Muscle of leg (tissue), 11 donors: Measurements from ENCODE around the gene MBOAT2. TPM values are rescaled to one million over a fixed set of nuclear protein-coding genes. Genes with fewer than 3 reads are reported as not detected.
A peak's percentile ranks its signal among the peaks of the same experiment; 100 is the strongest.

ENCODE experiments used
- DNase-seq: peaks from one replicate; pipeline ENCODE4 v3.0.0; 2013
- H3K27ac ChIP-seq: one replicate; pipeline ENCODE4 v1.5.1; 2013; ENCODE audit warnings: mild to moderate bottlenecking, low read length, control low read depth
- H3K27me3 ChIP-seq: one replicate; pipeline ENCODE4 v1.6.1; 2013; ENCODE audit warnings: low read length; ENCODE audit not compliant: control insufficient read depth, insufficient read depth
- H3K36me3 ChIP-seq: one replicate; pipeline ENCODE4 v1.6.1; 2013; ENCODE audit warnings: low read length; ENCODE audit not compliant: control insufficient read depth, insufficient read depth
- H3K4me1 ChIP-seq: one replicate; pipeline ENCODE4 v1.6.1; 2013; ENCODE audit warnings: low read length; ENCODE audit not compliant: control insufficient read depth, insufficient read depth
- H3K4me3 ChIP-seq: one replicate; pipeline ENCODE4 v1.5.1; 2013; ENCODE audit warnings: low read length, control low read depth
- H3K9me3 ChIP-seq: replicated peaks from 2 replicates; pipeline ENCODE4 v1.6.1; 2013; ENCODE audit warnings: low read depth, low read length; ENCODE audit not compliant: control insufficient read depth
- WGBS: methylation state at CpG from one replicate; pipeline ENCODE4 v1.1.5; 2013; ENCODE audit warnings: missing lambda C conversion rate; ENCODE audit not compliant: insufficient coverage; 5-methylcytosine and 5-hydroxymethylcytosine counted together
- polyA plus RNA-seq, 8 donors: library from polyadenylated mRNA; unstranded; fragments of 120-200 nt; gene quantifications; one replicate each; pipeline versions ENCODE4 v1.2.1 to v1.2.3, GENCODE V29; 2013; ENCODE audit warnings: inconsistent platforms in 1 of 8, low replicate concordance in 1 of 8; ENCODE audit not compliant: insufficient read length in 8 of 8, insufficient read depth in 1 of 8
- total RNA-seq: library from RNA; stranded (reverse); fragments of 120-200 nt; gene quantifications from one replicate; pipeline ENCODE4 v1.2.4, GENCODE V29; 2013

Gene MBOAT2
- total and polyA plus RNA-seq, 9 donors: 44.1 to 85.5 (median 59.5) TPM

DNA sequence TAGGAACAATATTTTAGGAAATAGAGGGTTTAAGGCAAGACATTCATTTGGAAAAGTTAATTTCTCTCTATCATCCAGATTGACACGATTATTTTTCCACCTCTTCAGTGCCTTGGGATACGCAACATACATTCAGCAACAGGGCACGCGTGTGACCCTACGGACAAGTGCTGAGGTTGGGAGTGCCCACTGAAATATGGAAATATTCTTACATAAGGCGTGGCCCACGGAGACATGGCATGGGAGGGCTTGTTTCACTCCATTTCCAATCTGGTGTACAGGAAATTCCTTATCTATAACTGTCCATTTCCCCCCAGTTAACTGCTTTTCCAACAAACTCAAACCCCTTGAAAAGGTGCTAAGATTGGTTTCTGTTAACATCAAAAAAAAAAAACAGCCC, 145.2 kb downstream of the MBOAT2 start:
- Histone ChIP-seq H3K9me3 (no peaks in the 10 kb centered on the region), H3K27me3 (no peaks in the 10 kb centered on the region), H3K4me3 (no peak overlapping the region), H3K4me1 (peaks cover 2% of the 10 kb centered on the region), H3K36me3 (peaks cover 8% of the 10 kb centered on the region), H3K27ac (peak overlapping the region; percentile 69)
- DNase-seq: no peak
- WGBS: 100% methylated on average over 4 of the region's 7 CpGs

DNA sequence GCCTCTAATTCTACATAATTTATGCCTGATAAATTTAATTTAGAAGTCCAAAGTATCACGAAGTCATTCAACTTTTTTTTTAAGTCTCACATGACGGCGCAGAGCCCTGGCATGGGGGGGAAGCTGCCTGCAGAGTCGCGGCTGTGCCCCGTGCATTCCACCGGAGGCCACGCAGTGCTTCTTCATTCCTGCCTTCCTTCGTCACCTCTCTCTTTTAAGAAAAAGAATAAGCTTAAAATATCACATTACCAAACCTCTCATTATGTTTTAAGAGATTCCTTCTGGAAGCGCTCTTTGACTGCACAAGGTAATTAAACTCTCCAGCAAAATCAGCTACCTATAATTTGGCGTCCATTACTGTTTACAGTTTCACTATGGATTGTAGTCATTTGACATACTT, 145.8 kb downstream of the MBOAT2 start:
- H3K4me3 ChIP-seq: no peak overlapping the region
- no peaks in the 10 kb centered on the region for H3K27me3 ChIP-seq
- peak; percentile 31 for DNase-seq
- H3K9me3 ChIP-seq: no peaks in the 10 kb centered on the region
- WGBS: 80% methylated on average over 2 of the region's 11 CpGs
- peaks cover 2% of the 10 kb centered on the region for H3K4me1 ChIP-seq
- peak overlapping the region; percentile 69 for H3K27ac ChIP-seq
- H3K36me3 ChIP-seq: peaks cover 8% of the 10 kb centered on the region

DNA sequence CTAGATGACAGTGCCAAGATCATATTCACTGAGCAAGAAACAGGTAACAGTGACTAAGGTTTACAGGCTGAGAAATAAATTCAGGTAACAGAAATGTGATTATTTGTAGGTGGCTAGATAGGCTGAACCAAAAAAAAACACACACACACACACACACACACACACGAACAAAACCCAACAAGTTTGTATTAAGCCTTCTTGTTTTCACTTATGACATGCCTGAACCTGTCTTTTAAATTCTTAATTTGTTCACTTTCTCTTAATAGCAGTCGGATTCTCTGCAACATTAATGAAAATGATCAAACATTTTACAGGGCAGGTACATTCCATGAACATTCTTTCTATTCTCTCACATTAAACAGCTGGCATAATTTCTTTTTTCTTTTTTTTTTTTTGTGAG, 147.3 kb downstream of the MBOAT2 start:
- peaks cover 5% of the 10 kb centered on the region for H3K36me3 ChIP-seq
- H3K4me3 ChIP-seq: no peak overlapping the region
- no peaks in the 10 kb centered on the region for H3K27me3 ChIP-seq
- H3K4me1 ChIP-seq: peaks cover 11% of the 10 kb centered on the region
- no peak for DNase-seq
- no peaks in the 10 kb centered on the region for H3K9me3 ChIP-seq
- WGBS: 100% methylated on average over 2 of the region's 2 CpGs
- H3K27ac ChIP-seq: no peak overlapping the region

DNA sequence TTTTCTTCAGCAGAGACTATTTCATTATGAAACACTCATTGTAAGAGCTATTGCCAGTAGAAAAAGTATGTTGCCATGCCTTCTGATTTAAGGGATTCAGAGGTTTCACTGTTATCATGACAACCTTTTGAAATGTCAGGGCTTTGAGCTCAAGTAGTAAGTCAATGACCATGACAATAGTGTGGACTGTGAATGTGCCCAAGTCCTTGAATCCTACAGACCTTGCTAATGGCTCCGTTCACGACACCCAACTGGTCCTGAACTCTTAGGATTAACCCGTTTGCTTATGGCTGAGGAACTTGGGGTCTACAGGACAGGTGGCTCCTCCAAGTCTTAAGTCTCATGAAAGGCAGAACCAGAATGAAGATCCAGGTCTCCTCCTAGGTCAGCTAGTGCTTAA, 148.5 kb downstream of the MBOAT2 start:
- WGBS: 95% methylated on average over 3 of the region's 3 CpGs
- Histone ChIP-seq H3K27me3 (no peaks in the 10 kb centered on the region), H3K9me3 (no peaks in the 10 kb centered on the region), H3K27ac (no peak overlapping the region), H3K4me3 (no peak overlapping the region), H3K36me3 (peaks cover 5% of the 10 kb centered on the region), H3K4me1 (peaks cover 18% of the 10 kb centered on the region)
- DNase-seq: no peak

DNA sequence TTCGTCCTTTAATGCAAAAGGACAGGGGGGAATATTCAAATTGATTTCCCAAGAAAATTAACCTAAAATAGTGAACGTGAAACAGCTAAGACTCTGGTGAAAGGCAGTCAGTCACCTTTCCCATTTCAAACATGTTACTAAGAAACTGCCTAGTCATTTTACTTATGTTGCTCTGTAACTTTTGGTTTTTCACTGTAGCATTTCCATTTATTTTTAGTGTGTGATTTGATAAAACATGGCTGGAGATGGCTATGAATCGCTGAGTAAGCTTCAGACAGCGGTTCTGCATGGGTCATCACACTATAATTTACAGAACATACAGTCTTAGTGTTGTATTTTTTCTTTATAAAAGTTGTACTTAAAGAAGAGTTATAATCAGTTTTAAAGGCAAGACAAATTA, 150.1 kb downstream of the MBOAT2 start:
- Histone ChIP-seq H3K27me3 (no peaks in the 10 kb centered on the region), H3K36me3 (peaks cover 4% of the 10 kb centered on the region), H3K4me3 (no peak overlapping the region), H3K27ac (no peak overlapping the region), H3K4me1 (peaks cover 18% of the 10 kb centered on the region), H3K9me3 (no peaks in the 10 kb centered on the region)
- no CpG with 5 or more reads among the region's 4 CpGs for WGBS
- no peak for DNase-seq

DNA sequence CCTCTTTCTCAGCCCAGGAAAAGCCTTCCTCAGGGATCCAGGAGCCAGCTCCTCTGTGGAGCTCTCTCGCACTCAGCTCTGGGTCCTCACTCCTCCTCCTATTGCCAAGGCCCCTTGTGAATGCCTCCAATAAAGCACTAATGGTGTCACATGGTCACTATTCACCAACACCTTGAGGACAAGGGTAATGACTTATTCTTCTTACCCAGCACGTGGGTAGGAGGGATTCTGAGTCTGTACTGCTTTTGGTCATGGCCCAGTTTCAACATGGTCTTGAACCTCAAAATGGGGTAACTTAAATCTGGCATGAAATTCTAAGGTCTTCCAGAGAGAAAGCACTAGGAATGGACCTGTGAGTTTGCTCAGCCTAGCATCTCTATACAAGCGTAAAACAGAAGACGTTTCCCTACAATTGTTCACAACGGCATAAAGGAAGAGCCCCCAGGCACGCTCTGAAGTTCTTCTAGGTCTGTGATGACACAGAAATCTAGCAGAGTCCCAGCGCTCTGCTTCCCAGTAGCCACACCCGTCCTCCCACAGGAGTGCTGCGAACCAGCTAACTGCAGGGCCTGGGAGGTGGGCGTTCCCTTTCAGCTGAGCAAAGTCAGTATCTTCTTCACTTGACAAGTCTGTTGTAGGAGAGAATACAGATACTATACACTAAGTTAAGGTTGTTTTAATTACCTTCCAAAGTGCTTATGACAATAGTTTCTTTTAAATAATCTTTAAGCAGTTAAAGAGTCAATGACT, 151.5 kb downstream of the MBOAT2 start:
- peaks cover 2% of the 10 kb centered on the region for H3K36me3 ChIP-seq
- H3K27me3 ChIP-seq: no peaks in the 10 kb centered on the region
- DNase-seq: peak; percentile 43
- H3K9me3 ChIP-seq: no peaks in the 10 kb centered on the region
- peaks cover 16% of the 10 kb centered on the region for H3K4me1 ChIP-seq
- no peak overlapping the region for H3K27ac ChIP-seq
- WGBS: 55% methylated on average over 5 of the region's 10 CpGs
- no peak overlapping the region for H3K4me3 ChIP-seq

DNA sequence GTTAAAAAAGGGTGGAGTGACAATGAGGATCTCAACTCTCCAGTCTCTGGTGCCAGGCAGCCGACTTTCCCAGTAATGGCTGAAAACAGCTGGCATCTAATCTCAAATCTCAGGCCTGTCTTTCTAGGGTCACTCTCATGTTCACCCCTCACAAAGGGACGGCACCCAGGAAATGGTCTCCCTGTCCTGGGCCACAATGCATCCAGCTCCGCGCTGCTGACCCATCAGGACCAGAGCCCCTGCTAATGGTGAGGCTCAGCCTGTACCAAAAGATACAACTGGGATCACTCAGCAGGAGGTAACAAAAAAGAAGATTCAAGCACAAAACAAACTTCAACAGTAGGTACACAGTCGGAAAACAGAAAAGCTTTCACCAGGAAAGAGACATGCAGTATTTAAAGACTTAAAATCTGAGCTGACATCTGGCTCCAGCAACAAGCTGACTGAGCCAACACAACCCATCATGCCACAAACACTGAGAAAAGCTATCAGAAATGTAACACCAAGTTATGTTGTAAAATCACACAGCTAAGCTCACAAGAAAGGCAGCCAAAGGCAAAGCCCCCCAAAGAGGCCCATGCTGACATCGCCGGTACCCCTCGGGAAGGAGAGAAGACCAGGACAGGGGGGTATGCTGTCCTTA, 152.5 kb downstream of the MBOAT2 start:
- peaks cover 16% of the 10 kb centered on the region for H3K4me1 ChIP-seq
- H3K27me3 ChIP-seq: no peaks in the 10 kb centered on the region
- no peaks in the 10 kb centered on the region for H3K9me3 ChIP-seq
- WGBS: 68% methylated on average over 3 of the region's 8 CpGs
- H3K4me3 ChIP-seq: no peak overlapping the region
- peak; percentile 16 for DNase-seq
- no peak overlapping the region for H3K27ac ChIP-seq
- peaks cover 2% of the 10 kb centered on the region for H3K36me3 ChIP-seq

DNA sequence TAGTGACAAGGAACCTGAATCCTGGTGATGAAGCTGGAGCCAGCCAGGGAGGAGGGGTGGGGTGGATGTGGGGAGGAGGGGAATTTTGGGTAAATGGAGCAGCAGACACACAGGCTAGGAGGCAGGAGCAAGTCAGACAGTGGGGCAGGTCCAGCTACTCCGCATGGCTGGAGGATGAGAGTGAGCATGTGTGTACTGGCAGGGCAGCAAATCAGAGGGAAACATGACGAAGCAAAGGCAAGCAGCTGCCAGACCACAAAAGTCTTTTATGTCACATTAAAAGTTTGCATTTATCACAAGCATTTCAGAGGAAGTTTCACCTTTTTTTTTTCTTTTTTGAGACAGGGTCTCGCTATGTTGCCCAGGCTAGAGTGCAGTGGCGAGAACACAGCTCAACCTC, 154.2 kb downstream of the MBOAT2 start:
- WGBS: 86% methylated on average over 3 of the region's 4 CpGs

DNA sequence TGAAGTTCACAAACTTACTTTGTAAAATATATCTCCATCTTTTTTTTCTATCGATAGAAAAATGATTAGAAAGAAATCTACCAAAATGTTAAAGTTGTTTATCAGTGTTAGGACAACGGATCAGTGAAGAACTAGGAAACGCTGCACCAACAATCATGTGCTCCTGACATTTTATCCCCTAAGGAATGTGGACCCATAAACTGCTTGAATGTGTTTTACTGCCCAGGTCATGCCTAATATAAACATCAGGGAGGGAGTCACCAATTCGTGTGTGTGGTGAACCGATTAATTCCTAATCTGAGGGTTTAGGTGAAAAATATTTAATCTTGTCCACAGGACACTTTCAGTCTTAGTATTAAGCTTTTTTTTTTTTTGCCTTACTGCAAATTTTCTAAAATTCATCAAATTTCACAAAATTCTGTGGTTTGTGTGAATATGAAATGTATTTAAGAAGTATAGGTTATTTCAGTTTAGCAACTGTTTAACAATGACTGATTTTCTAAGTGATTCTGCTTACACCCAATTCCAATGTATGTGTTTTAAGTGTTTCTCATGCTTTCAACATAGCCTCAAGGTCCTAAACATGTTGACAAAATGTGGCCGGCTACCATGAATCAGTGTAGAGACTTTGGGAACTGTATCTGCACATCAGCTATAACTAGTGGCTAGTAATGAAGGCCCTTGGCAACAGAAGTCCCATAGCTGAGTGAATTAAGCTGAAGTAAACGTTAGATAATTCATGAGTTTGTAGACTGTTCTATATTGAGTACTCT, 155.0 kb downstream of the MBOAT2 start:
- 100% methylated on average over 1 of the region's 7 CpGs for WGBS
- Histone ChIP-seq H3K36me3 (no peaks in the 10 kb centered on the region), H3K4me3 (no peak overlapping the region), H3K27ac (no peak overlapping the region), H3K9me3 (no peaks in the 10 kb centered on the region), H3K4me1 (peaks cover 16% of the 10 kb centered on the region), H3K27me3 (no peaks in the 10 kb centered on the region)
- DNase-seq: no peak

More for the DNA sequence above, 154.2 kb downstream of the MBOAT2 start:
- H3K4me3 ChIP-seq: no peak overlapping the region
- H3K27ac ChIP-seq: no peak overlapping the region
- no peaks in the 10 kb centered on the region for H3K9me3 ChIP-seq
- no peaks in the 10 kb centered on the region for H3K27me3 ChIP-seq
- DNase-seq: no peak
- H3K36me3 ChIP-seq: no peaks in the 10 kb centered on the region
- peaks cover 16% of the 10 kb centered on the region for H3K4me1 ChIP-seq

DNA sequence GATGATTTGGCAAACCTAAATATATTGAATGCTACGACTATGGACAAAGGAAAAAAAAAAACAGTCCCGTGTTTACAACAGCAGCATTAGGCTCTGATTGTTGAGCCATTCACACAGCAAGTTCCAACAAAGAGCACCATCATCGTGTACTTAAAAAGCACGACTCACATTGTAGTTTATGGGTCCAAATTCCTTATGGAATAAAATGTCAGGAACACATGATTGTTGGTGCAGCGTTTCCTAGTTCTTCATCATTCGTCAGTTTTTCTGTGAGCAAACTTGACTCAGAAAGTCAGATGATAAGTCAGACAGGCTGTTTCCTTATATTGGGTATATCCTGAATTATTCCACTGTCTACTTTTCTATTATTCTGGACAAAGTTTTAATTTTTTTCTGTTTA, 156.1 kb downstream of the MBOAT2 start:
- Histone ChIP-seq H3K4me1 (peaks cover 16% of the 10 kb centered on the region), H3K4me3 (no peak overlapping the region), H3K36me3 (no peaks in the 10 kb centered on the region), H3K9me3 (no peaks in the 10 kb centered on the region), H3K27me3 (no peaks in the 10 kb centered on the region), H3K27ac (no peak overlapping the region)
- no peak for DNase-seq
- no CpG with 5 or more reads among the region's 6 CpGs for WGBS
